HG02798 (cell line): ENCODE data around the gene TMEM185A.
"Not testable (repeated sequence)": the region's sequence is repeated elsewhere in the genome, so short reads cannot be mapped to it uniquely, and the experiment has no call there.

ENCODE experiments used
- ATAC-seq: cut with Tn5 transposase; IDR thresholded peaks from one replicate; pipeline ENCODE4 v1.9.1; 2021; ENCODE audit warnings: mild to moderate bottlenecking; ENCODE audit not compliant: unreplicated experiment, poor library complexity

Gene TMEM185A

DNA sequence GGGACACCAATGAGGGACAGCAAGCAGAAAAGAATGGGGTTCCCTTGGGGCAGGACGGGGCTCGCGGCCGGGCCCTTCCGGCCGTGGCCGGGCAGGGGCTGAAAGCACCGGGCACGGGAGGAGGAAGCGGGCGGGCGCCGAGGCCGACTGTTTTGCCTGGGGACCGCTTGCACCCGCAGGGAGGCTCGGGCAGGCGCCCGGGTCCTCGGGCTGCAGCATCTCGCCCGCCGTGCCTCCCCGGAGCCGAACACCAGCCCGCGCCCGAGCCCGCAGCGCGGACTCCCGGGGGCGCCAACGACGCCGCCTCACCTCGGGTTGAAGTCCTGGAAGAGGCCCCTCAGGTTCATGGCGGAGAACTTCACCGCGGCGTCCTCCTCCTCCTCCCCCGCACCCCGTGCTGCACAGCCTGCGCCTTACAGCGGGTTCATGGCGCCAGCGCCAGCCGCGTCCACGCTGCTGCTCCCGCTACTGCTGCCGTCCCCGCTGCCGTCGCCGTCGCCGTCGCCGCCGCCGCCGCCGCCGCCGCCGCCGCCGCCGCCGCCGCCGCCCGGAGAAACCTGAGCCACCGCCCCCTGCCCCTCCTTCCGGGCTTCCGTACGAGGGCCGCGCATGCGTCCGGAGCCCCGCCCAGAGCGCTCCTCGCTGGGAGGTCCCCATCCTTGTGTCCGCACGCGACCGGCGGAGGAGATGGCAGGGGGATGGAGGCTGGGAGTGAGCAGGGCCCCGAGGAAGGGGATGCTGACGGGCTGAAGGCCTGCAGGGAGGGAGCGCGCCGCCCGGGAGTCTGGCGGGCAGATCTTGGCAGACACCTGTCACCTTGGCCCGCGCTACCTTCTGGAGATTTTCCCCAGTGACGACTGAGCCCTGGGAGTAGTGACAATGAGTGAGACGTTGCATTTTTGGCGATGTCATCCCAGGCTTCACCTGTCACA lies at the start of gene TMEM185A:
TSS of gene TMEM185A (minus strand) at position 559 of the 932 bp plus-strand sequence. CDS start at position 347, 212 bp downstream.
- ATAC-seq: peak; percentile 96

DNA sequence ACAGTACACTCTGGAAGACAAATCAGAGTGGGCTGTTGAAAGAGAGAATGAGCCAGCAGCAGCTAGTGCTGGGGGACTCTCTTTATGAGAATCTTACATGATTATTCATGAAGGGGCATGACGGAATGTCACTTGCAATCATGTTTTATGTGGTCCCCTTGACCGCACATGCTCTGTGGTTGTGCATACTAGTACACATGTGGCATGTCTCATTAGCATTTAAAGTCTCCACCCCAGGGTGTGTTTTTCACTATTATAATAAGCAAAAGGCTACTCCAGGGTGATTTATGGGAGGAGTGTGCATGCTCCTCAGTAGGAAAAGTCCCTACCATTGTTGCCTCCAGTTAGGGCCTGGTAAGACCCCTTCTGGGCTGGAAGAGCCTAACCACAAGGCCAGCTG lies 49.6 kb upstream of the TMEM185A start:
- no peak for ATAC-seq

DNA sequence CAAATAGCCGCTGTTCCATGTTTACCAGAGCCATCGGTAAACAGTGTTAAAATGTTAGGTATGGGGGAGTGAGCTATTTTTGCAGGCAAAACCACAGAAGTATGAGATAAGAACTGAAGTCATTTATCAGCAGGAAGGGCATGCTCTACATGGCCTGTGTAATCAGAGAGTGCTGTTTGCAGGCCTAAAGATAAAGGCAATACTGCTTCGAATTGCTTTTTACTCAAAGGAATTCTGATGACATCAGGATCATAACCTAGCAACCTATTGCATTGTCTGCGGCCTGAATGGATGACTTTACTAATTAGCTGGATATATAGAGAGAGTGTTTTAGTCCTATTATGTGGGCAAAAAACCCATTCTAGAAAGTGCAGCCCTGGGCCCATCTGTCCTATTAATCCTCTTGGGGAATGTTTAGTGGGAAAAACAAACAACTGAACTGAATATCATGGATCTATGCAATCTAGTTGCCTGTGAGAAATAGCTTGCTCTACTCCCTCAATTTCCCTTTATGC lies 47.6 kb upstream of the TMEM185A start:
- ATAC-seq: not testable (repeated sequence)

DNA sequence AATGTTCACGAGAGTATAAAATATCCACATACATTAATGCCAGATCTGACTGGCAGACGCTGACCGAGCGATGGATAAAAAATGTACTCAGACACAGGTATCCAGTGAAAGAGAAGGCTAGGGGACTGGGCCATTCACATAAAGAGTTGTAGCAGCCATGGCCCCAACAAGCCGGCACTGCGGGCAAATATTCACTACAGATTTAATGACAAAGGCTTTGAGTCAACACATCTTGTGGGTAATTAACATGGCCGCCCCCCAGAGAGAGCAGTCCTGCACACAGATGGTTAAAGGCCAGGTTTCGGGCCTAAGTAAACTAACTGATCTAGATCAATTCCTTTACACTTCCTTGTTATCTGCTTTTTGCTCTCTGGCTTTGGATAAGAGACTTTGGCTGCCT lies 44.0 kb upstream of the TMEM185A start:
- not testable (repeated sequence) for ATAC-seq

DNA sequence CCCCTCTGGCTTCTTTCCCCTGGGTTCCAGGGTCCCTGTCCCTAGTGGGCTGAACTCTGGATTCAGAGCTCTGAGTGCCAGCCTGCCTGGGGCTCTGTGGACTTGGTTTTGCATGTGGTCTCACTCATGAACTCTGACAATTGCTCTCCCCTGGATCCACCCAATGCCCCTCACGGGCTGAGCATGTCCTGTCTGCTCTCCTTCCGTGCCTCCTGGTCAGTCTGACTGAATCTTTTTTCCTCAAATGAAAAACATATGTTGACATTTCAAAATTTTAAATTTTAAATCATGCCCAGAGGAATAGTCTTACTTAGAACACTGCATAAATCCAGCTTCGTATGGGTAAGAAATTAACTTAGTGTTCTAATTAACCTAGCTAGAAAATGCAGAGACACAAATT lies 43.5 kb upstream of the TMEM185A start:
- not testable (repeated sequence) for ATAC-seq

DNA sequence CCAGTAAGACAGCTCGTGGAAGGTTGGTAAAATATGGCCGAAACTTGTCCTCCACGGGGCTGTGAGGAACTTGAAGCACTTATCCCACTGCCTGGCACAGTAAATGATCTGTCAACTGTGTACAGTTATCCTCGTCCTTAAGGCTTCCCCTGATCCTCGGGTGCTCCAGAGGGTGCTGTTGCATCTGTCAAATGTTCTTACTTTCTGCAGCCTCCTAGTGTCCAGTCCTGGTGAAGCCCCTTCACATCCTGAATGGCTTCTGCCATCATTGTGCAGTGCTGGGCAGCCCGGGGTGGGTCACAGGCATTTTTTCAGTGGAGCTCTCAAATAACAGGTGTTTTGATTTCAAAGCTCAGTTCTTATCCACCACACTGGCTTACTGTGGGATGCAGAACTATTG lies 29.0 kb upstream of the TMEM185A start:
- not testable (repeated sequence) for ATAC-seq

DNA sequence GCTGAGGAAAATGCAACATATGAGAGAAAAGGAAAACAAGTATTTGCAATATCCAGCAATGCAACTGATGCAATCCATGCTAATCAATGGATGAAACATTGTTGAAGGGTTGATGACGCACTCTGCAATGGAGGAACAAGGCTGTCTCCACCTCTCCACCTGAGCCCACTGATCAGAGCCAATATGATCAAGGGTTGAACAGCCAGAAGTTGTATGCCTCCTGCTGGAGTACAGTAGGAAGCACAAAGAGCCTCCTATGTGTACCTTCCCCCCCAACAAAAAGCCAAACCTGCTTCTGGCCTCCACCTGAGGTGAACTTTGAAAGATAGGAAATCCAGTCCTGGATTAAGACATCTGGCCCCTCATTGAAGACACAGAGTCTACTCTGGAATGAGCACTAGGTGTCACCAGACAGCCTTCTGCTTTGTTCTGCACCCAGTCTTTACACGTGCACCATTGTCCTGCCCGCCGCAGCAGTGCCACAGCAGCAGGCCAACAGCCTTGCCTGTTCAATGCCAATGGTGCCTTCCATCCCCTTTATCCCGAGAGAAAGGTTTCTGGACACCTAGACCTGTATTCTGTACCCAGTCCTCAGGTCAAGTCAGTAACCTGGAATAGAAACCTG lies 24.8 kb upstream of the TMEM185A start:
- not testable (repeated sequence) for ATAC-seq

DNA sequence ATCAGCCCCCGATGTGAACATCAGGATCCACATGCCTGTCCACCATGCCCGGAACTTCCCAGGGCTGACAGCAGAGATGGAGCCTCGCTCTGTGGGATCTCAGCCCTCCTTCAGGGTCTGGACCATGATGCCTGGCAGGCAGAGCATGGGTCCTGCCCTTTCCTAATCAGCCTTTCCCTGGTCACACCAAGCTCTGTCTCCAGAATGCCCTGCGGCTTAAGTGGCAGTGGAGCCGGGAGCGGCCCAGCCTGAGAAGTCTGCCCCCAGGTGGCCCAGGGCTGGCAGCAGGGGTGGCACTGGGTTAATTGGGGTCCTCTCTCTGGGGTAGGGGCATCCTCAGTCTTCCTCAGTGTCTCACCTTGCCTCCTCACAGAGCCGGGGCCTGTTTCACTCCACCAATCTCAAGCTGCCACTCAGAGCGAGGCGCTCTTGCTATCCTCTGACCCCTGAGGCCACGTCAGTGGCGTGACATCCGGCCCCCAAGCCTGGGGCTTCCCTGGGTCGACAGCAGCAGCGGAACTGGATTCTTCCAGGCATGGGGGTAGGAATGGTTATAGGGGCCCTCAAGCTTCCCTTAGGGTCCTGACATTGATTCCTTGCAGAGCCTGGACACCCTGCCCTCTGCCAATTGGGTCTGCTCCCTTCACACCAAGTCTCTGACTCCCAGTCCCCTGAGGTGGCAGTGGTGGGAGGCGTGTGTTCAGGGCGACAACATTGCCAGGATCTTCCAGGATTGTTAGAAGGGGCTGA lies 20.8 kb upstream of the TMEM185A start:
- no peak for ATAC-seq

DNA sequence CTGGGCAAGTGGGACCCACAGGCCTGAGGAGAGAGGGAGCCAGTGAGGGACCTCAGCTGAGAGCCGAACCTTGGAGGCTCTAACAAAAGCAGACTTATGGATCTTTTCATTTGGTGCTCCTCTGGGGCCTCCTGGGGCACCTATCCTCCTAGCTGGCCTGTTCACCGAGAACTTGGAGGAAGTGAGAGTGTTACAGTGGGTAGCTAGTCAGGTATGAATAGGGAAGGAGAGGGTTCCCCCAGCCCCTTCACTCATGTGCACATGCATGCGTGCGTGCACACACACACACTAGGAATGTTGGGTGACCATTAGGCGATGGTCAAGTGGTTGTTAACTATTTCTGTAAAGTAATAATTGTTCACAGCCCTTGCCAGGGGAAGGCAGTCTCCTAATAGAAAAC lies 18.6 kb upstream of the TMEM185A start:
- no peak for ATAC-seq

DNA sequence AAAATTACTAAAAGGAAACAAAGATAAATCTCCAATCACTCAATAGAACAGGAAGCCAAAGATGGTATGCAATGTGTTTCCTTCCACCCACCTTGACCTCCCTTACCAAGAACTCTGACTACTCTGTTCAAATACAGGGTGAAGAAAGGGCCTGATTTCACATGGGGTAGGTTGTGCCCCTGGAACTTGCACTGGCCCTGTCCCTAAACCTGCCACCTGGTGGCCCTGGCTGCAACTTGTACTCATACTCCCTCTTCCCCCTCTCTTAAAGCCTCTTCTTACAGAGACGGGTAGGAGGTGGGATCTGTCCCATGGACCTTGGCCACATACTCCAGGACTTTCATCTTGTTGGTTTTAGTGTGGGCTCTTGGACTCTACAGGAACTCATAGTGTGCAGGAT lies 17.3 kb upstream of the TMEM185A start:
- ATAC-seq: no peak

DNA sequence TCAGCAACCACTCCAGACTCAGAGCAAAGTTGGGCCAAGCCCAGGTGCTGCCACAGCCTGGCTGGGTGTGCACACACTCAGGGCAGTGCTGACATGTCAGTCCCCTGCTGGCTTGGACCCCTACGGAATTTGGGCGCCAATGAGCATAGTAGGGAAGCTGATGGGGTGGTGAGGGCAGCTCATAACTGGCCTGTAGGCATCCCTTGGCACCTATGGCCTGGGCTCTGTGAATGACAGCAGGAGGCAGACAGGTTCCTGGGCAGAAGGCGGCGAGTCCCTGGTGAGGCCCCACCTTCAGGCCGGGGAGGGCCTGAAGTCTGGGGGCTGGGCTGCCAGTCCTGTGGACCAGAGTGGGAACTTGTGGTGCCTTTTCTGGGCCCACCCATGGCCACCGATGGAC lies 15.9 kb upstream of the TMEM185A start:
- ATAC-seq: no peak

DNA sequence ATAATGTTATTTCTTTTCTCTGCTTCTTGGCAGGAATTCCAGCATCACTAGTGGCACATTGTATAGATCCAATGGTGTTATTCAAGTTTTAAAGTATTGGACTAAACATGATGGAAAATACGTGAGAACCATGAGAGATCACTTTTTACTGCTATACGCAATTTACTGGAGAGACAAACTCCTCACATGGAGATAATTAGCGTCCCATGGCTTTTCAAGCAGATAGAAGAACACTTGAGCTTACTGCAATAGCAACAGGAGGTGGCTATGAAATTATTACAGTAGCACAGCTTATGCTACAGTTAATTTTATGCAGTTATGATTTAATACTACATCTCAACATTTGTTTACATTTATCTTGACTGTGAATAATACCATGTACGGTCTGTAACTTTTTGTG lies 11.9 kb upstream of the TMEM185A start:
- ATAC-seq: no peak

DNA sequence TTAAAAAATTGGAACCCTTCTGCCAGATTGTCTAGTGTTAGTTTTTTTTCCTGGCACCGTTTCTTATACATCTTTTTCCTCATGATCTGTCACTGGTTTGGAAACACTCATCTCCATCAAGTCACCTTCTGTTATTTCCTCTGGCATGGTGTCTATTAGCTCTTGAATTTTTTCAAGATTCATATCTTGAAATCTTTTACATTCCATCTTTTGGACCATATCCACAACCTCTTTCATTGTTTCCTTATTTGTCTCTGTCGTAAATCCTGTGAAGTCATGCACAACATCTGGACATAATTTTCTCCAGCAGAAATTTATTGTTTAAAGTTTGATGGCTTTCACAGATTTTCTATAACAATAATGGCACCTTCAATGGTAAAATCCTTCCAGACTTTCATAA lies 10.2 kb upstream of the TMEM185A start:
- no peak for ATAC-seq

DNA sequence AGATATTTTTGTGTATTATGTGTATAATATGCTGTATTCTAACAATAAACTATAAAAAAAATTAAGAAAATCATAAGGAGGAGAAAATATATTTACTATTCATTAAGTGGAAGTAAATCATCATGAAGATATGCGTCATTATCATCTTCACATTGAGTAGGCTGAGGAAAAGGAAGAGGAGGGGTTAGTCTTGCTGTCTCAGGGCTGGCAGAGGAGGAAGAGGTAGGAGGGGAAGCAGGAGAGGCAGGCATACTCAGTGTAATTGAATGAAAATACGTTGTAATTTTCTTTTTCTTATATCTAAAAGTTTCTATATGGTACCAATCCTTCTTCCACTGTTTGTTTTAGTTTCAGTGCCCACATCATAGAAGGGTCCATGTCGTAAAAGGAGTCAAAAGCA lies 9.8 kb upstream of the TMEM185A start:
- ATAC-seq: no peak

DNA sequence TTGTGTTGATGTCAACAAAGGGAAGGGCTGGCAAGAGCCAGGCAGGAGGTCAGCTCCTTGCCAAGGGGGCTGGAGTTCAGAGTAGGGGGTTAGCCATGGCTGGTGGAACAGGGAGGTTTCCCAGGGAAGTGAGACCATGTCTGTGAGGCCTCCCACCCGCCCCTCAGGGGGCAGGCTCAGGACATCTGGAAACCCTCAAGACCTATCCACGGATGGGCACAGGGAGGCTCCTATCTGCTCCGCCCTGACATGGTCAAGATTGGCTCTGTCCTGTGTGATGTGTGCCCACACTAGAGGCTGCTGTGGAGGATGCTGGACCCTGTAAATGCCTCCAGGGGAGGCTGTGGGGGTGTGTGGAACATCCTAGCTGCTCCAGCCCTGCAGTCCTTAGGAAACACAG lies 8.0 kb upstream of the TMEM185A start:
- no peak for ATAC-seq

DNA sequence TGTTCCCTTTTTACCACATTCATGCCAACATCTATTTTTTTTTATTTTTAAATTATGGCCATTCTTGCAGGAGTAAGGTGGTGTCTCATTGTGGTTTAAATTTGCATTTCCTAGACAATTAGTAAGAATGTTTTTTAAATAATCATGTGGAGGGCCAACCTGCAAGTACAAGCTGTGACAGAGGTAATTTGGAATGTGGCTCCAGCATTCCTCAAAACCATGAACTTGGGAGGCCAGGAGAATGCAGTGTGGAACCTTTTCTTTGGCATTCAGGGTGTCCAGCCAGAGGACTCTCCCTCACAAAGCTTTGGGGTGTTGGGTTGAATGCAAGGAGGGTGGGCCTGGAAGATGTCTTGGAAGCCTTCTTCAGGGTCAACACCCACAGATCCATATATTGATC lies 7.3 kb upstream of the TMEM185A start:
- ATAC-seq: no peak

DNA sequence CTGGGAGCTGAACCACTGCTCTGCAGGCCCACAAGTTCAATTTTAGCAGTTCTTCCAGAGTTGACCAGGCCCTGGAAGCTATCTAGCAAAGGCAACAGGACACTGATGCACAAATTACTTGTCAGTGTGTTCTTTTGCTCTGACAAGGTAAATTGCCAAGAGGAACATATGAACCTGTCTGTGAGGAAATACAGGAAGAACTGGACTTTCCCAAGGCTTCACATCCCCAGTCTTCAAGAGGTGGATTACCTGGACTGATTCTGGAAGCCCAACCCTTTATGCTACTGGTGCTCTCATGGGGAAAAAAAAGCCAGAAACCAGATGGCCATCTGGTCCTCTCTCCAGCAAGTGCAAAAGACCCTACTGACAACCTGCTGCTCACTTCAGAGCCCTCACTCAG lies 1.9 kb upstream of the TMEM185A start:
- ATAC-seq: no peak

DNA sequence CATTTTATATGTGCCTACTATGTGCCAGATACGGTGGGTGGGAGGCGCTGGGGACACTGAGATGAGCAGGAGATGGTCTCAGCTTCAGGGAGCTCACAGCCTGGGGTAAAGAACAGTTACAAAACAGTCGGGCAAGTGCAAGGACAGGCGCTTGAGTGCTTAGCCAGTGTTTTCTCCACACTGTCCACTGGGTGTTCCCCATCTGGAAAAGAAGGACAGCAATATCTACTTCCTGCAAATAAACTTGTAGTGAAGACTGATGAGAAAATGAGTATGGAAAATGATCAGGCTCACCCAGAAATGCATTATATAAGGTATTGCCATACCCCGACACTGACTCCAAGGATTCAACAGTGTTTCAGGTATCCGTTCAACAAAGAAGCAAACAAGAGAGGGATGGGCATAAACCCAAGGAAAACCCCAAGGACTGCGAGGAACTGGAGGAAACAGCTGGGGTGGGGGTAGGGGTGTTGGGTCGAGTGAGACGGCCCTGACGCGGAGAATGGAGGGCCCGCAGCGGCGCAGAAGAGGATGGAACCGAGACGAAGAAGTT lies 835 bp downstream of the TMEM185A start:
- no peak for ATAC-seq

DNA sequence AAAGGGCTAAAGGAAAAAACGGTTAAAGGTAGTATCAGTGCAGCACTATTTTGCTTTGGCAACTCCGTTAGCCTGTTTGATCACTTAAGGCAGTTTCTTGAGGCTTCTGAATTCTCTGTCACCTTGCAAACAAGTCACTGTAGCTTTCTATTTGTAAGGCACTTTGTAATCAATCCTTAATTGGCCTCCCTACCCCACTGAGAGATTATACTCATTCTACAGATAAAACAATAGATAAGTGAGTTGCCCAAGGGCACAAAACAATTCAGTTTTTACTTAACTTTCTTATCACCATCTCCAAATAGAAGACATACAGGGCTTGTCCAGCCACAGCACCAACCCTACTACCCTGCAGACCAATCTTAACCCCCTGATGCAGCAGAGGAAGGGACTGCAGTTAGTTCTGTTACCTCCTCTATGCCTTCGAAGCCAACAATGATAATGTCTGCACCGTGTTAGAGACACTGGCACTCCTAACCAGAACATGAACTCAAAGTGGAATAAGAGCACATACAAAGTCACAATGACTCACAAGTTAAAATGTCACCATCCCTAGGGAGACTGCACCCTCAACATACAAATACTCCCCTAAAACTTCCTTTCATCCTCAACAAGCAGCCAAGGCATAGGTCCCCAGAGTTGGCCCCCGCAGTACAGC lies 1.7 kb downstream of the TMEM185A start:
- no peak for ATAC-seq

DNA sequence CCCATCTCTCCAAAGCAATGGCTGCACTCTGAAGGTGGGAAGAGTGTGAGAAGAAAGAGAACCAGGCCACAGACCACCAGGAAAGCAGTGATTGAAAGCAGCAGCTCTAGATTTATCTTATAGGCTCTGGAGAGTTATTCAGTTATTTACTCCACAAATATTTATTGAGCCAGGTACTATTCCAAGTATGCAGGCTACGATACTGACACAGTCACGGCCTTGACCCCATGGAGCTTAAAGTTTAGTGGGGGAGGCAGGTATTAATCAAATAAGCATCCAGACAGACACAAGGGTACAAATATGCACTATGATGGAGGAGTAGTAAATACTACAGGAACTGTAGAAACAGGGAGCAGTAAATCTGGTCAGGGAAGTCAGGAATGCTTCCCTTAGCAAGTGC lies 2.8 kb downstream of the TMEM185A start:
- ATAC-seq: no peak
